GM23338 (cell line): Measurements from ENCODE around the gene ZFYVE28. TPM values are rescaled to one million over a fixed set of nuclear protein-coding genes. Genes with fewer than 3 reads are reported as not detected.

Experiments used
- ATAC-seq: fragments of 200-7000 bp; cut with Tn5 transposase; 3 replicates; pipeline ENCODE4 v1.9.1; 2020
- DNase-seq: peaks from one replicate; pipeline ENCODE4 v3.0.0-alpha.2; 2015; ENCODE audit warnings: low spot score
- H2AFZ ChIP-seq: fragments of 200-600 bp; sonication (generic); 2 replicates; pipeline ENCODE4 v1.8.0; 2016; ENCODE audit warnings: antibody characterized with exemption, mild to moderate bottlenecking, moderate library complexity
- H3F3A ChIP-seq: fragments of 200-600 bp; sonication (generic); replicated peaks from 2 replicates; pipeline ENCODE4 v1.8.0; 2017; ENCODE audit warnings: antibody characterized with exemption, mixed run types, low read depth
- H3K27ac ChIP-seq: fragments of 200-600 bp; sonication (generic); 2 replicates; pipeline ENCODE4 v1.6.1; 2016; ENCODE audit warnings: low read depth
- H3K27me3 ChIP-seq: fragments of 200-600 bp; sonication (generic); 2 replicates; pipeline ENCODE4 v1.8.0; 2016; ENCODE audit warnings: mild to moderate bottlenecking, mixed run types, moderate library complexity; ENCODE audit not compliant: insufficient read depth
- H3K36me3 ChIP-seq: fragments of 200-600 bp; sonication (generic); 2 replicates; pipeline ENCODE4 v1.8.0; 2016; ENCODE audit warnings: mild to moderate bottlenecking; ENCODE audit not compliant: insufficient read depth
- H3K4me1 ChIP-seq: fragments of 200-600 bp; sonication (generic); 2 replicates; pipeline ENCODE4 v1.8.0; 2016; ENCODE audit warnings: mild to moderate bottlenecking, moderate library complexity; ENCODE audit not compliant: insufficient read depth
- H3K4me2 ChIP-seq: fragments of 200-600 bp; sonication (generic); 2 replicates; pipeline ENCODE4 v1.7.1; 2017; ENCODE audit warnings: mixed run types
- H3K4me3 ChIP-seq: fragments of 200-600 bp; sonication (generic); 2 replicates; pipeline ENCODE4 v1.6.1; 2016; ENCODE audit warnings: mixed run types
- H3K79me2 ChIP-seq: fragments of 200-600 bp; sonication (generic); replicated peaks from 2 replicates; pipeline ENCODE4 v1.8.0; 2017; ENCODE audit warnings: mild to moderate bottlenecking; ENCODE audit not compliant: insufficient read depth
- H3K9me2 ChIP-seq: fragments of 200-600 bp; sonication (generic); 2 replicates; pipeline ENCODE4 v1.8.0; 2017; ENCODE audit not compliant: insufficient read depth
- H4K20me1 ChIP-seq: fragments of 200-600 bp; sonication (generic); replicated peaks from 2 replicates; pipeline ENCODE4 v1.8.0; 2017; ENCODE audit warnings: mild to moderate bottlenecking; ENCODE audit not compliant: insufficient read depth
- H3K27ac Mint-ChIP-seq: 2 replicates; pipeline ENCODE4 v1.8.0; 2020; ENCODE audit warnings: inconsistent platforms, mild to moderate bottlenecking, moderate library complexity, mixed read lengths
- H3K27me3 Mint-ChIP-seq: 3 replicates; pipeline ENCODE4 v1.8.0; 2022; ENCODE audit warnings: low read depth, mild to moderate bottlenecking, moderate library complexity, mixed read lengths, inconsistent platforms; ENCODE audit not compliant: insufficient read depth, poor library complexity
- H3K36me3 Mint-ChIP-seq: 3 replicates; pipeline ENCODE4 v1.8.0; 2021; ENCODE audit warnings: low read depth, mild to moderate bottlenecking, inconsistent platforms, moderate library complexity, mixed read lengths
- H3K4me1 Mint-ChIP-seq: 3 replicates; pipeline ENCODE4 v1.8.0; 2020; ENCODE audit warnings: mild to moderate bottlenecking, inconsistent platforms, mixed read lengths
- H3K4me3 Mint-ChIP-seq: 3 replicates; pipeline ENCODE4 v1.8.0; 2021; ENCODE audit warnings: moderate library complexity, mild to moderate bottlenecking, inconsistent platforms, mixed read lengths
- H3K9me3 Mint-ChIP-seq: 3 replicates; pipeline ENCODE4 v1.8.0; 2020; ENCODE audit warnings: moderate library complexity, mild to moderate bottlenecking, inconsistent platforms, mixed read lengths
- CREB1 ChIP-seq: fragments of 250-450 bp; sonication (Bioruptor Pico); IDR thresholded peaks from 2 replicates; pipeline ENCODE4 v1.5.0; 2020; ENCODE audit warnings: low read depth, mild to moderate bottlenecking, moderate library complexity
- CTCF ChIP-seq, 2 experiments: fragments of 200-600 bp in 1 of 2; sonication (generic) in 1 of 2; conservative IDR thresholded peaks; 2 replicates each; pipeline versions ENCODE4 v1.5.1 to v1.6.1; 2016 to 2017; ENCODE audit warnings: antibody characterized with exemption in 2 of 2, low read depth in 2 of 2, mild to moderate bottlenecking in 2 of 2, moderate library complexity in 1 of 2
- ETS1 ChIP-seq: IDR thresholded peaks from 2 replicates; pipeline ENCODE4 v1.6.1; 2016; ENCODE audit warnings: antibody characterized with exemption
- EZH2 ChIP-seq: fragments of 200-600 bp; sonication (generic); IDR thresholded peaks from one replicate; pipeline ENCODE4 v1.8.0; 2017; ENCODE audit warnings: antibody characterized with exemption, mild to moderate bottlenecking, low read depth; ENCODE audit not compliant: unreplicated experiment
- EZH2phosphoT487 ChIP-seq: fragments of 200-600 bp; sonication (generic); IDR thresholded peaks from one replicate; pipeline ENCODE4 v1.8.1; 2018; ENCODE audit warnings: antibody characterized with exemption; ENCODE audit not compliant: unreplicated experiment
- JUNB ChIP-seq: IDR thresholded peaks from one replicate; pipeline ENCODE4 v1.6.1; 2016; ENCODE audit warnings: antibody characterized with exemption; ENCODE audit not compliant: unreplicated experiment
- NANOG ChIP-seq: IDR thresholded peaks from 2 replicates; pipeline ENCODE4 v1.6.1; 2016; ENCODE audit warnings: antibody characterized with exemption, borderline replicate concordance
- POLR2AphosphoS5 ChIP-seq: IDR thresholded peaks from 2 replicates; pipeline ENCODE4 v1.6.1; 2016; ENCODE audit warnings: antibody characterized with exemption, low read depth
- STAT1 ChIP-seq: IDR thresholded peaks from one replicate; pipeline ENCODE4 v1.6.1; 2016; ENCODE audit warnings: antibody characterized with exemption; ENCODE audit not compliant: unreplicated experiment
- ZNF114 ChIP-seq: fragments of 250-450 bp; sonication (Bioruptor Pico); IDR thresholded peaks from 2 replicates; pipeline ENCODE4 v1.5.0; 2020; ENCODE audit warnings: mild to moderate bottlenecking, moderate library complexity
- ZNF331 ChIP-seq: fragments of 250-450 bp; sonication (Bioruptor Pico); IDR thresholded peaks from 2 replicates; pipeline ENCODE4 v1.5.0; 2020; ENCODE audit warnings: low read depth, mild to moderate bottlenecking, moderate library complexity
- polyA plus RNA-seq: library from polyadenylated mRNA; unstranded; fragments of >200 nt; fragmentation: Nextera tagmentation; extraction: Ambion mirVana; gene quantifications from 2 replicates; pipeline ENCODE4 v1.2.1, GENCODE V29; 2016
- total RNA-seq: library from RNA; depleted of rRNA; stranded (reverse); fragments of >200 nt; shearing (Covaris generic); gene quantifications from 2 replicates; pipeline ENCODE4 v1.2.3, GENCODE V29; 2014
- TF ChIP-seq, protein P1 (sequence below): fragments of 250-450 bp; sonication (Bioruptor Pico); IDR thresholded peaks from 2 replicates; pipeline ENCODE4 v1.5.0; 2020; ENCODE audit warnings: mild to moderate bottlenecking, moderate library complexity
- TF ChIP-seq, protein P2 (sequence below): IDR thresholded peaks from one replicate; pipeline ENCODE4 v1.6.1; 2018; ENCODE audit warnings: antibody characterized with exemption; ENCODE audit not compliant: unreplicated experiment

ZFYVE28 gene
- total and polyA plus RNA-seq, 2 experiments from 2014 or later, result 2.6 to 4.6 TPM

GRCh38 chr4:2245787-2246275 is 172.6 kb downstream of the ZFYVE28 start:
- Histone ChIP-seq H3K4me3 (no peak overlapping the region), H2AFZ (no peak overlapping the region), H3K27ac (no peak overlapping the region), H3K4me1 (peaks cover 3% of the 10 kb centered on the region), H4K20me1 (peaks cover 3% of the 10 kb centered on the region), H3K9me2 (no peaks in the 10 kb centered on the region), H3K36me3 (no peaks in the 10 kb centered on the region; the same call in 1 of the 2 replicates), H3K4me2 (no peak overlapping the region), H3K27me3 (no peaks in the 10 kb centered on the region), H3K79me2 (peaks cover 7% of the 10 kb centered on the region), H3F3A (no peaks in the 10 kb centered on the region)
- Mint-ChIP-seq H3K27ac (no peak overlapping the region), H3K36me3 (peaks cover 16% of the 10 kb centered on the region), H3K4me3 (no peak overlapping the region), H3K27me3 (peaks cover 8% of the 10 kb centered on the region), H3K4me1 (peaks cover 2% of the 10 kb centered on the region), H3K9me3 (peaks cover 24% of the 10 kb centered on the region)
- ATAC-seq (no peak), DNase-seq (no peak)
- no peak for TF ChIP-seq CREB1
- no peak for TF ChIP-seq ZNF114 (CRISPR knock-in tag)
- TF ChIP-seq, protein P1, sequence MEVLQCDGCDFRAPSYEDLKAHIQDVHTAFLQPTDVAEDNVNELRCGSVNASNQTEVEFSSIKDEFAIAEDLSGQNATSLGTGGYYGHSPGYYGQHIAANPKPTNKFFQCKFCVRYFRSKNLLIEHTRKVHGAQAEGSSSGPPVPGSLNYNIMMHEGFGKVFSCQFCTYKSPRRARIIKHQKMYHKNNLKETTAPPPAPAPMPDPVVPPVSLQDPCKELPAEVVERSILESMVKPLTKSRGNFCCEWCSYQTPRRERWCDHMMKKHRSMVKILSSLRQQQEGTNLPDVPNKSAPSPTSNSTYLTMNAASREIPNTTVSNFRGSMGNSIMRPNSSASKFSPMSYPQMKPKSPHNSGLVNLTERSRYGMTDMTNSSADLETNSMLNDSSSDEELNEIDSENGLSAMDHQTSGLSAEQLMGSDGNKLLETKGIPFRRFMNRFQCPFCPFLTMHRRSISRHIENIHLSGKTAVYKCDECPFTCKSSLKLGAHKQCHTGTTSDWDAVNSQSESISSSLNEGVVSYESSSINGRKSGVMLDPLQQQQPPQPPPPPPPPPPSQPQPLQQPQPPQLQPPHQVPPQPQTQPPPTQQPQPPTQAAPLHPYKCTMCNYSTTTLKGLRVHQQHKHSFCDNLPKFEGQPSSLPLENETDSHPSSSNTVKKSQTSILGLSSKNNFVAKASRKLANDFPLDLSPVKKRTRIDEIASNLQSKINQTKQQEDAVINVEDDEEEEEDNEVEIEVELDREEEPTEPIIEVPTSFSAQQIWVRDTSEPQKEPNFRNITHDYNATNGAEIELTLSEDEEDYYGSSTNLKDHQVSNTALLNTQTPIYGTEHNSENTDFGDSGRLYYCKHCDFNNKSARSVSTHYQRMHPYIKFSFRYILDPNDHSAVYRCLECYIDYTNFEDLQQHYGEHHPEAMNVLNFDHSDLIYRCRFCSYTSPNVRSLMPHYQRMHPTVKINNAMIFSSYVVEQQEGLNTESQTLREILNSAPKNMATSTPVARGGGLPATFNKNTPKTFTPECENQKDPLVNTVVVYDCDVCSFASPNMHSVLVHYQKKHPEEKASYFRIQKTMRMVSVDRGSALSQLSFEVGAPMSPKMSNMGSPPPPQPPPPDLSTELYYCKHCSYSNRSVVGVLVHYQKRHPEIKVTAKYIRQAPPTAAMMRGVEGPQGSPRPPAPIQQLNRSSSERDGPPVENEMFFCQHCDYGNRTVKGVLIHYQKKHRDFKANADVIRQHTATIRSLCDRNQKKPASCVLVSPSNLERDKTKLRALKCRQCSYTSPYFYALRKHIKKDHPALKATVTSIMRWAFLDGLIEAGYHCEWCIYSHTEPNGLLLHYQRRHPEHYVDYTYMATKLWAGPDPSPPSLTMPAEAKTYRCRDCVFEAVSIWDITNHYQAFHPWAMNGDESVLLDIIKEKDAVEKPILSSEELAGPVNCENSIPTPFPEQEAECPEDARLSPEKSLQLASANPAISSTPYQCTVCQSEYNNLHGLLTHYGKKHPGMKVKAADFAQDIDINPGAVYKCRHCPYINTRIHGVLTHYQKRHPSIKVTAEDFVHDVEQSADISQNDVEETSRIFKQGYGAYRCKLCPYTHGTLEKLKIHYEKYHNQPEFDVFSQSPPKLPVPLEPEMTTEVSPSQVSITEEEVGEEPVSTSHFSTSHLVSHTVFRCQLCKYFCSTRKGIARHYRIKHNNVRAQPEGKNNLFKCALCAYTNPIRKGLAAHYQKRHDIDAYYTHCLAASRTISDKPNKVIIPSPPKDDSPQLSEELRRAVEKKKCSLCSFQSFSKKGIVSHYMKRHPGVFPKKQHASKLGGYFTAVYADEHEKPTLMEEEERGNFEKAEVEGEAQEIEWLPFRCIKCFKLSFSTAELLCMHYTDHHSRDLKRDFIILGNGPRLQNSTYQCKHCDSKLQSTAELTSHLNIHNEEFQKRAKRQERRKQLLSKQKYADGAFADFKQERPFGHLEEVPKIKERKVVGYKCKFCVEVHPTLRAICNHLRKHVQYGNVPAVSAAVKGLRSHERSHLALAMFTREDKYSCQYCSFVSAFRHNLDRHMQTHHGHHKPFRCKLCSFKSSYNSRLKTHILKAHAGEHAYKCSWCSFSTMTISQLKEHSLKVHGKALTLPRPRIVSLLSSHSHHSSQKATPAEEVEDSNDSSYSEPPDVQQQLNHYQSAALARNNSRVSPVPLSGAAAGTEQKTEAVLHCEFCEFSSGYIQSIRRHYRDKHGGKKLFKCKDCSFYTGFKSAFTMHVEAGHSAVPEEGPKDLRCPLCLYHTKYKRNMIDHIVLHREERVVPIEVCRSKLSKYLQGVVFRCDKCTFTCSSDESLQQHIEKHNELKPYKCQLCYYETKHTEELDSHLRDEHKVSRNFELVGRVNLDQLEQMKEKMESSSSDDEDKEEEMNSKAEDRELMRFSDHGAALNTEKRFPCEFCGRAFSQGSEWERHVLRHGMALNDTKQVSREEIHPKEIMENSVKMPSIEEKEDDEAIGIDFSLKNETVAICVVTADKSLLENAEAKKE (CRISPR knock-in tag), result no peak
- no peak for TF ChIP-seq JUNB
- TF ChIP-seq STAT1, result no peak
- no peak for TF ChIP-seq NANOG
- no peak for TF ChIP-seq POLR2AphosphoS5
- no peak for TF ChIP-seq CTCF (conservative IDR thresholded peaks at IDR 0.05; ENCODE audit: low read depth in 2 of 2)
- no peak for TF ChIP-seq EZH2phosphoT487
- TF ChIP-seq, protein P2, sequence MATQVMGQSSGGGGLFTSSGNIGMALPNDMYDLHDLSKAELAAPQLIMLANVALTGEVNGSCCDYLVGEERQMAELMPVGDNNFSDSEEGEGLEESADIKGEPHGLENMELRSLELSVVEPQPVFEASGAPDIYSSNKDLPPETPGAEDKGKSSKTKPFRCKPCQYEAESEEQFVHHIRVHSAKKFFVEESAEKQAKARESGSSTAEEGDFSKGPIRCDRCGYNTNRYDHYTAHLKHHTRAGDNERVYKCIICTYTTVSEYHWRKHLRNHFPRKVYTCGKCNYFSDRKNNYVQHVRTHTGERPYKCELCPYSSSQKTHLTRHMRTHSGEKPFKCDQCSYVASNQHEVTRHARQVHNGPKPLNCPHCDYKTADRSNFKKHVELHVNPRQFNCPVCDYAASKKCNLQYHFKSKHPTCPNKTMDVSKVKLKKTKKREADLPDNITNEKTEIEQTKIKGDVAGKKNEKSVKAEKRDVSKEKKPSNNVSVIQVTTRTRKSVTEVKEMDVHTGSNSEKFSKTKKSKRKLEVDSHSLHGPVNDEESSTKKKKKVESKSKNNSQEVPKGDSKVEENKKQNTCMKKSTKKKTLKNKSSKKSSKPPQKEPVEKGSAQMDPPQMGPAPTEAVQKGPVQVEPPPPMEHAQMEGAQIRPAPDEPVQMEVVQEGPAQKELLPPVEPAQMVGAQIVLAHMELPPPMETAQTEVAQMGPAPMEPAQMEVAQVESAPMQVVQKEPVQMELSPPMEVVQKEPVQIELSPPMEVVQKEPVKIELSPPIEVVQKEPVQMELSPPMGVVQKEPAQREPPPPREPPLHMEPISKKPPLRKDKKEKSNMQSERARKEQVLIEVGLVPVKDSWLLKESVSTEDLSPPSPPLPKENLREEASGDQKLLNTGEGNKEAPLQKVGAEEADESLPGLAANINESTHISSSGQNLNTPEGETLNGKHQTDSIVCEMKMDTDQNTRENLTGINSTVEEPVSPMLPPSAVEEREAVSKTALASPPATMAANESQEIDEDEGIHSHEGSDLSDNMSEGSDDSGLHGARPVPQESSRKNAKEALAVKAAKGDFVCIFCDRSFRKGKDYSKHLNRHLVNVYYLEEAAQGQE, result no peak
- no peak for TF ChIP-seq ETS1
- no peak for TF ChIP-seq EZH2
- no peak for TF ChIP-seq ZNF331 (CRISPR knock-in tag)
